ENCODE results near the gene HSDL1.
A peak's percentile ranks its signal among the peaks of the same experiment; 100 is the strongest.

The HSDL1 gene

GRCh38 chr16:84175350-84176081, 30.5 kb upstream of the HSDL1 start:
- no peak for DNase-seq

- no peak for DNase-seq
These were observed 29.4 kb upstream of the HSDL1 start for GRCh38 chr16:84174396-84174795.

GRCh38 chr16:84169765-84170310, 24.9 kb upstream of the HSDL1 start:
- DNase-seq, result no peak

- no peak for DNase-seq
These were observed 22.1 kb upstream of the HSDL1 start for GRCh38 chr16:84166796-84167695.

- no peak for DNase-seq
These were observed 20.8 kb upstream of the HSDL1 start for GRCh38 chr16:84165746-84166145.

GRCh38 chr16:84161801-84162200, 16.8 kb upstream of the HSDL1 start:
- no peak for DNase-seq

GRCh38 chr16:84161037-84161436, 16.1 kb upstream of the HSDL1 start:
- DNase-seq, result no peak

- DNase-seq, result no peak
These were observed 14.8 kb upstream of the HSDL1 start for GRCh38 chr16:84159800-84160199.

GRCh38 chr16:84159007-84159406, 14.0 kb upstream of the HSDL1 start:
- no peak for DNase-seq

- no peak for DNase-seq
These were observed 11.4 kb upstream of the HSDL1 start for GRCh38 chr16:84156342-84156784.

- DNase-seq, result no peak
These were observed 10.8 kb upstream of the HSDL1 start for GRCh38 chr16:84155771-84156170.

GRCh38 chr16:84155226-84155625, 10.2 kb upstream of the HSDL1 start:
- no peak for DNase-seq

GRCh38 chr16:84153660-84154214, 8.8 kb upstream of the HSDL1 start:
- no peak for DNase-seq

GRCh38 chr16:84150926-84151325, 5.9 kb upstream of the HSDL1 start:
- no peak for DNase-seq

- DNase-seq, result no peak
These were observed 643 bp downstream of the HSDL1 start for GRCh38 chr16:84144209-84144858.

- no peak for DNase-seq
These were observed 1.2 kb downstream of the HSDL1 start for GRCh38 chr16:84143784-84144199.

GRCh38 chr16:84143081-84143480, 1.9 kb downstream of the HSDL1 start:
- no peak for DNase-seq

- DNase-seq, result no peak
These were observed 3.8 kb downstream of the HSDL1 start for GRCh38 chr16:84141143-84141670.

- no peak for DNase-seq
These were observed 5.2 kb downstream of the HSDL1 start for GRCh38 chr16:84139628-84140258.

GRCh38 chr16:84138824-84139627, 6.0 kb downstream of the HSDL1 start:
- DNase-seq, result peak; percentile 55

- no peak for DNase-seq
These were observed 6.5 kb downstream of the HSDL1 start for GRCh38 chr16:84138500-84138823.
